ENCODE measurements around the gene XYLT2. TPM values are rescaled to one million over a fixed set of nuclear protein-coding genes. Genes with fewer than 3 reads are reported as not detected.

The XYLT2 gene
- total RNA-seq, 1 experiment from 2014 or later, result 28.5 TPM

DNA sequence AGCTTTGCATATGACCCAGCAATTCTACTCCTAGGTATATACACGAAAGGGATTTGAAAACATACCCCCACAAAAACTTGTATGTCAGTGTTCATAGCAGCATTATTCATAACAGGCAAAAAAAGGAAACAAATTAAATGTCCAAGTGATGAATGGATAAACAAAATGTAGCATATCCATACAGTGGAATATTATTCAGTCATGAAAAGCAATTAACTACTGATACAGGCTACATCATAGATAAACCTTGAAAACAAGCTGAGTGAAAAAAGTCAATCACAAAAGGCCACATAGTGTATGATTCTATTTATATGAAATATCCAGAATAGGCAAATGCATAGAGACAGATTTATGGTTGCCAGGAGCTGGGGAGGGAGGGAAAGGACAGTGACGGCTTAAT, 27.8 kb downstream of the XYLT2 start:
- intact Hi-C loops (cut with micrococcal nuclease; ENCODE audit: unreplicated experiment), result no loop called here
- POLR2A ChIA-PET, result interaction anchor here (0.7 to 2.2 kb wide), 2 partner anchors 22 to 287 kb away, joined by 3 to 5 read pairs; no protein-coding TSS in a partner anchor
- TSS peak; percentile 76 for BruUV-seq (replicated peaks)

GRCh38 chr17:50375858-50376538, 30.1 kb downstream of the XYLT2 start:
- Histone ChIP-seq H3K4me3 (ENCODE audit: low read depth in 2 of 2, low read length in 2 of 2) (no peak overlapping the region), H3K36me3 (ENCODE audit: control insufficient read depth, insufficient read depth, low read length) (no peaks in the 10 kb centered on the region; the same call in 1 of the 2 replicates), H3K27me3 (ENCODE audit: control insufficient read depth, insufficient read depth, low read length) (no peaks in the 10 kb centered on the region), H3K9me3 (ENCODE audit: control insufficient read depth, insufficient read depth, low read depth, low read length) (no peaks in the 10 kb centered on the region), H3K27ac (ENCODE audit: low read length) (no peak overlapping the region), H3K4me1 (ENCODE audit: control insufficient read depth, insufficient read depth, low read length) (peaks cover 5% of the 10 kb centered on the region)
- intact Hi-C loops (cut with micrococcal nuclease; ENCODE audit: unreplicated experiment), result no loop called here
- no peak for DNase-seq (ENCODE audit: low read depth, low spot score)
- in situ Hi-C loops (cut with HindIII; ENCODE audit: low pct_unique_long_range_greater_than_20kb, low sequenced_read_pairs), result no loop called here
- BruUV-seq (replicated peaks), result no TSS peak
- CTCF ChIA-PET, result no interaction called here
- no peak for ATAC-seq
- POLR2A ChIA-PET, result no interaction called here
- TF ChIP-seq SIN3A (IDR thresholded peaks at IDR 0.05; ENCODE audit: borderline replicate concordance, insufficient read depth, low read depth, low read length) (no peak), POLR2AphosphoS5 (IDR thresholded peaks at IDR 0.05; ENCODE audit: low read depth, low read length) (no peak), TCF7L2 (IDR thresholded peaks at IDR 0.05; ENCODE audit: low read depth, low read length) (no peak), REST (IDR thresholded peaks at IDR 0.05; ENCODE audit: insufficient read depth in 1 of 2, low read depth in 2 of 2, low read length in 1 of 2) (no peak), CTCF (IDR thresholded peaks at IDR 0.05) (no peak)

More for the DNA sequence above, 27.8 kb downstream of the XYLT2 start:
- CTCF ChIA-PET, result no interaction called here
- Histone ChIP-seq H3K4me1 (ENCODE audit: control insufficient read depth, insufficient read depth, low read length) (peaks cover 5% of the 10 kb centered on the region), H3K9me3 (ENCODE audit: control insufficient read depth, insufficient read depth, low read depth, low read length) (no peaks in the 10 kb centered on the region), H3K27ac (ENCODE audit: low read length) (peak overlapping the region; percentile 86), H3K4me3 (ENCODE audit: low read depth in 2 of 2, low read length in 2 of 2) (peak overlapping the region; percentile 53 to 95), H3K36me3 (ENCODE audit: control insufficient read depth, insufficient read depth, low read length) (peaks cover 11% of the 10 kb centered on the region), H3K27me3 (ENCODE audit: control insufficient read depth, insufficient read depth, low read length) (no peaks in the 10 kb centered on the region)
- DNase-seq (ENCODE audit: low read depth, low spot score) (no peak), ATAC-seq (no peak)
- in situ Hi-C loops (cut with HindIII; ENCODE audit: low pct_unique_long_range_greater_than_20kb, low sequenced_read_pairs), result no loop called here
- TF ChIP-seq SIN3A (IDR thresholded peaks at IDR 0.05; ENCODE audit: borderline replicate concordance, insufficient read depth, low read depth, low read length) (no peak), REST (IDR thresholded peaks at IDR 0.05; ENCODE audit: insufficient read depth in 1 of 2, low read depth in 2 of 2, low read length in 1 of 2) (no peak), POLR2AphosphoS5 (IDR thresholded peaks at IDR 0.05; ENCODE audit: low read depth, low read length) (no peak), TCF7L2 (IDR thresholded peaks at IDR 0.05; ENCODE audit: low read depth, low read length) (no peak), CTCF (IDR thresholded peaks at IDR 0.05) (no peak)

Measured in Panc1 (cell line).